GM12801 (cell line): ENCODE measurements around the gene WDR4.

ENCODE experiments used
- TF ChIP-seq, protein P1 (sequence below): IDR thresholded peaks from one replicate; pipeline ENCODE4 v1.5.1; 2011; ENCODE audit warnings: control low read depth; ENCODE audit not compliant: insufficient read length; ENCODE audit errors: extremely low read depth

Gene WDR4

DNA sequence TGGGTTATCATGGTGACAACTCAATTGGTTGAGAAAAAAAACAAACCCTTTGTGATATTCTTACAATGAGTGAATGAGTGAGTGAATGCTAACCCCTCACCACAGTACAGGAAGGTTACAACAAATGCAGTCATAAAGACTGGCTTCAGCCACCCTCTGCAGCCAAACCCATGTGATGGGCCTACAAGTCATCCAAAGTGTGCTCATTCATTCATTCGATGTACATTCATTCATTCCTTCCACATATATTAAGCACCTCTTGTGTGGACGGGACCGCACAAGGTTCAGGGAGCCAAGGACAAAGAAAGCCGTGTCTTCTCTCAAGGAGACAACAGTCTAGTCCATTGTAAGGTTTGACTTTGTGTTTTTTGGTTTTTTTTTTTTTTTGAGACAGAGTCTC lies 49.4 kb downstream of the WDR4 start:
- TF ChIP-seq, protein P1, sequence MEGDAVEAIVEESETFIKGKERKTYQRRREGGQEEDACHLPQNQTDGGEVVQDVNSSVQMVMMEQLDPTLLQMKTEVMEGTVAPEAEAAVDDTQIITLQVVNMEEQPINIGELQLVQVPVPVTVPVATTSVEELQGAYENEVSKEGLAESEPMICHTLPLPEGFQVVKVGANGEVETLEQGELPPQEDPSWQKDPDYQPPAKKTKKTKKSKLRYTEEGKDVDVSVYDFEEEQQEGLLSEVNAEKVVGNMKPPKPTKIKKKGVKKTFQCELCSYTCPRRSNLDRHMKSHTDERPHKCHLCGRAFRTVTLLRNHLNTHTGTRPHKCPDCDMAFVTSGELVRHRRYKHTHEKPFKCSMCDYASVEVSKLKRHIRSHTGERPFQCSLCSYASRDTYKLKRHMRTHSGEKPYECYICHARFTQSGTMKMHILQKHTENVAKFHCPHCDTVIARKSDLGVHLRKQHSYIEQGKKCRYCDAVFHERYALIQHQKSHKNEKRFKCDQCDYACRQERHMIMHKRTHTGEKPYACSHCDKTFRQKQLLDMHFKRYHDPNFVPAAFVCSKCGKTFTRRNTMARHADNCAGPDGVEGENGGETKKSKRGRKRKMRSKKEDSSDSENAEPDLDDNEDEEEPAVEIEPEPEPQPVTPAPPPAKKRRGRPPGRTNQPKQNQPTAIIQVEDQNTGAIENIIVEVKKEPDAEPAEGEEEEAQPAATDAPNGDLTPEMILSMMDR, result no peak

DNA sequence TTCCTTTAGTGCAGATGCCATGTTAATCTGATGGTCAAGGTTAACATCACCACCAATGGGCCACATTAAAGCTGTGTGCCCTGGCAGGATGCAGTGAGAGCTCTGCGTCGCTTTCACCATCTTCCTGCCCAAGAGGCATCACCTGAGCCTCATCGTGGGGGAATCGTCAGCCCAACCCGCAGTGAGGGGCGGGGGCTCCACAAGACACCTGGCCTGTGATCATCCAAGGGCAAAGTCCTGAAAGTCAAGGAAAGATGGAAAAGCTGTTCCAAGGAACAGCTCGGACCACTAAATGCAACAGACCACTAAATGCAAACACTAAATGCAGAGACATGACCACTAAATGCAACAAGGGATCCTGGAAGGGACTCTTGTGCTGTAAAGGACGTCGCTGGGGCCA lies 49.9 kb downstream of the WDR4 start:
- TF ChIP-seq, protein P1, result no peak

DNA sequence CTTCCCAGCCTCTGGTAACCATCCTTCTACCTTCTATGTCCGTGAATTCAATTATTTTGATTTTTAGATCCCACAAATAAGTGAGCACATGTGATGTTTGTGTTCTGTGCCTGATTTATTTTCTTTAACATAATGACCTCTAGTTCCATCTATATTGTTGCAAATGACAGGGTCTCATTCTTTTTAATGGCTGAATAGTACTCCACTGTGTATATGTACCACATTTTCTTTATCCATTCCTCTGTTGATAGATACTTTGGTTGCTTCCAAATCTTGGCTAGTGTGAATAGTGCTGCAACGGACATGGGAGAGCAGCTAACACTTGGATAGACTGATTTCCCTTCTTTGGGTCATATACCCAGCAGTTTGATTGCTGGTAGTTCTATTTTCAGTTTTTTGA lies 51.8 kb downstream of the WDR4 start:
- TF ChIP-seq, protein P1, result no peak

DNA sequence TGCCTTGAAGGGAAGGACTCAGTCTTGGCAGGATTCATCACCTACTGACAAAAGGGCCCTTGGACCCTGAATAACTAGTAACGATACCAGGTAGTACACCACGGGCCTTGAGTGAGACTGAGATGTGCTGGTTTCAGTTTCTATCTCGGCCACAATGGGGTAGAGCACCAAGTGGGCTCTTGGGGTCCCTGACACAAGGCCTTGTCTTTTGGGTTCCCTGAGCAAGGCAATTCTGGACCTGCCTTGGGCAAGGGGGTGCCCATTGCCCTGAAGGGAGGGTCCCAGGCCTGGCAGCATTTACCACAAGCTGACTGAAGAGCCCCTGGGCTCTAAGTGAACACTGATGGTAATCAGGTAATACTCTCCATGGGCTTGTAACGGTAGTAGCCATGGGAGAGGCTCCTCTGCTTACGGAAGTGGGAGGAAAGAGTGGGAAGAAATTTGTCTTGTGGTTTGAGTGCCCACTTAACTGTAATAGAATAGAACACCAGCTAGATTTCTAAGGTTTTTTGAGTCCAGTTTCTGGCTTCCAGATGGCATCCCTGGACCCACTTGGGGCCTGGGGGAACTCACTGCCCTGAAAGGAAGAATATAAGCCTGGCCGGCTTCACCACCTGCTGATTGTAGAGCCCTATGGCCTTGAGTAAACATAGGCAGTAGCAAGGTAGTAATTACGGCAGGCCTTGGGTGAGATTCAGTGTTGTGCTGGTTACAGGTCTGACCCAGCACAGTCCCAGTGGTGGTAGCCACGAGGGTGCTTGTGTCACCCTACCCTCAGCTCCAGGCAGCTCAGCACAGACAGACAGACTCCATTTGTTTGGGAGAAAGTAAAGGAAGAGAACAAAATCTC lies 58.5 kb downstream of the WDR4 start:
- TF ChIP-seq, protein P1, result no peak

DNA sequence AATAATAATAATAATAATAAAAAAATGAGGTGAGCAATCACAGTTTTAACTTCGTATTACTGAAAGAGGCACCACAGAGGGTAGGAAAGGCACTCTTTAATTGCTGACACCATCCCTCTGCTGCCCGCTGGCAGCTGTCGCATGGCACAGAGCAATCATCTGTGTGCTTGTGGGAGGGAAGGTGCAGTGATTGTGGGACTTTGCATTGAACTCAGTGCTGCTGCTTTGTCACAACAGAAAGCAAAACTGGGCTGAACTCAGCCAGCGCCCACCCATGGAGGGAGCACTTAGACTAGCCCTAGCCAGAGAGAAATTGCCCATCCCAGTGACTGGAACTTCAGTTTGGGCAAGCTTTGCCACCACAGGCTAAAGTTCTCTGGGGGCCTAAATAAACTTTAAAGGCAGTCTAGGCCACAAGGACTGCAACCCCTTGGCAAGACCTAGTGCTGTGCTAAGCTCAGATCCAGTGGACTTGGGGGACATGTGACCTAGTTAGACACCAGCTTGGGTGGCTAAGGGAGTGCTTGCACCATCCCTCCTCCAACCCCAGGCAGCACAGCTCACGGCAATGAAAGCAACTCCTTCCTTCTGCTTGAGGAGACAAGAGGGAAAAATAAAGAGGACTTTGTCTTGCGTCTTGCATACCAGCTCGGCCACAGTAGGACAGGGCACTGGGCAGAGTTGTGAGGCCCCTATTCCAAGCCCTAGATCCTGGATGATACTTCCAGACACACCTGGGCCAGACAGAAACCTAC lies 59.3 kb downstream of the WDR4 start:
- TF ChIP-seq, protein P1, result no peak

DNA sequence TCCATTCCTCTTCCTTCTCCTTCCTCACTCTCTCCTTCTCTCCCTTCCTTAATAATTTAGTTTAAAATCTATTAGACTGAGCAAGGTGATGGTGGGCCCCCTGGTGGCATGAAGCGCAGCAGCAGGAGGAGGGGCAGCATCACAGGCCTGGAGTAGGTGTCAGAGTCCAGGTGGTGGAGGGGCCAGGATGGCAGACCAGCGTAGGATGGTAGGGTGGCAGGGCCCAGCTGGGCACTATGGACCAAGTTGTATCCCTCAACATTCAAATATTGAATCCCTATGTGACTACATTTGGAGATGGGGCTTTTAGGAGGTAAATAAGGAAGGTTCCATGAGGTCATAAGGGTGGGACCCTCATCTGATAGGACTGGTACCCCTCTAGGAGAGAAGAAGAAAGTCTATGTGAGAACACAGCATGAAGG lies 61.0 kb downstream of the WDR4 start:
- TF ChIP-seq, protein P1, result no peak

DNA sequence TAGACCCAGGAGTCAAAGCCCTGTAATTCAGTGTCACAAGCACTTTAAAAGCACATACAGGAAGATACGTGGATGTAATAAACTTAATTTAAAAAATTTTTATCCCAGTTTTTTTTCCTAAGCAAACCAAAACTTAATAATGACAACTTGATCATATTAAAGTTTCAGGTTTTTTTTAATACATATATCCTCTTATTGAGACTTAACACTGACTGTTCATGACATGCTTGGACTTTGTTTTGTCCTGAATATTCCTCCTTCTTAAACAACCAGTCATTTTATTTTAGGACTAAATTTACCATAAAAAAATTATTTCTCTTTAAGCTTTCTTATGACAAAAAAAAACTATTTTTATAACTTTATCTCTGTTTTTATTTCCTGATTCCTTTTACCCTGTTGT lies 64.1 kb downstream of the WDR4 start:
- TF ChIP-seq, protein P1, result no peak
